IMR-90 (cell line): ENCODE measurements around the gene IFI27L2. TPM values are rescaled to one million over a fixed set of nuclear protein-coding genes. Genes with fewer than 3 reads are reported as not detected.

ENCODE experiments used
- ATAC-seq: fragments of 200-7000 bp; cut with Tn5 transposase; 2 replicates; pipeline ENCODE4 v1.9.1; 2020; ENCODE audit warnings: low read depth, mild to moderate bottlenecking, moderate library complexity
- BruUV-seq: library from RNA; stranded (reverse); fragments of 400-500 nt; replicated peaks from 2 replicates; lab custom pipeline; 2021; lab: Mats Ljungman, UMichigan
- CTCF ChIA-PET: fragments of 300-600 bp; formaldehyde crosslinking; extraction: SDS; loops from one replicate; lab custom pipeline; 2021; ENCODE audit warnings: antibody characterized with exemption; lab: Yijun Ruan, JAX
- POLR2A ChIA-PET: fragments of 300-600 bp; sonication (Branson Sonifier 250); formaldehyde crosslinking; loops from one replicate; lab custom pipeline; 2022; ENCODE audit warnings: antibody characterized with exemption; ENCODE audit not compliant: unreplicated experiment; lab: Charles Lee
- DNase-seq: peaks from one replicate; pipeline ENCODE4 v3.0.0; 2013
- H2AFZ ChIP-seq: replicated peaks from 2 replicates; pipeline ENCODE3; 2013; ENCODE audit warnings: low read length, mild to moderate bottlenecking; ENCODE audit not compliant: poor library complexity
- H2AK5ac ChIP-seq: 2 replicates; pipeline ENCODE4 v1.6.1; 2013; ENCODE audit warnings: low read depth, low read length, inconsistent platforms
- H2AK9ac ChIP-seq: replicated peaks from 2 replicates; pipeline ENCODE3; 2013; ENCODE audit warnings: mild to moderate bottlenecking, low read depth, low read length, moderate library complexity; ENCODE audit not compliant: poor library complexity
- H2BK120ac ChIP-seq: 2 replicates; pipeline ENCODE4 v1.6.1; 2013; ENCODE audit warnings: low read depth, low read length, inconsistent platforms
- H2BK15ac ChIP-seq: 3 replicates; pipeline ENCODE4 v1.6.1; 2013; ENCODE audit warnings: low read depth, low read length, inconsistent platforms
- H2BK20ac ChIP-seq: 2 replicates; pipeline ENCODE4 v1.6.1; 2013; ENCODE audit warnings: low read depth, mild to moderate bottlenecking, inconsistent platforms, low read length, moderate library complexity
- H2BK5ac ChIP-seq: 2 replicates; pipeline ENCODE4 v1.6.1; 2013; ENCODE audit warnings: mild to moderate bottlenecking, low read depth, low read length, inconsistent platforms; ENCODE audit not compliant: poor library complexity, severe bottlenecking
- H3K14ac ChIP-seq: replicated peaks from 2 replicates; pipeline ENCODE4 v1.6.1; 2013; ENCODE audit warnings: low read depth, low read length, inconsistent platforms
- H3K18ac ChIP-seq: 2 replicates; pipeline ENCODE4 v1.6.1; 2013; ENCODE audit warnings: low read depth, low read length, control low read depth
- H3K23ac ChIP-seq: 2 replicates; pipeline ENCODE4 v1.6.1; 2013; ENCODE audit warnings: low read depth, low read length, inconsistent platforms
- H3K27ac ChIP-seq: 2 replicates; pipeline ENCODE4 v1.5.1; 2013; ENCODE audit warnings: mild to moderate bottlenecking, control low read depth, low read length; ENCODE audit not compliant: insufficient read depth
- H3K27me3 ChIP-seq: 2 replicates; pipeline ENCODE4 v1.6.1; 2013; ENCODE audit warnings: low read length; ENCODE audit not compliant: control insufficient read depth, insufficient read depth
- H3K36me3 ChIP-seq: 2 replicates; pipeline ENCODE4 v1.6.1; 2013; ENCODE audit warnings: low read length, mixed read lengths; ENCODE audit not compliant: control insufficient read depth, insufficient read depth
- H3K4ac ChIP-seq: 2 replicates; pipeline ENCODE4 v1.6.1; 2013; ENCODE audit warnings: low read depth, low read length, inconsistent platforms
- H3K4me1 ChIP-seq: 2 replicates; pipeline ENCODE4 v1.6.1; 2013; ENCODE audit warnings: low read length, mixed read lengths; ENCODE audit not compliant: control insufficient read depth, insufficient read depth
- H3K4me2 ChIP-seq: 2 replicates; pipeline ENCODE4 v1.6.1; 2013; ENCODE audit warnings: low read depth, mild to moderate bottlenecking, control low read depth, low read length, moderate library complexity
- H3K4me3 ChIP-seq: 2 replicates; pipeline ENCODE4 v1.5.1; 2013; ENCODE audit warnings: low read depth, mild to moderate bottlenecking, control low read depth, low read length, moderate library complexity; ENCODE audit not compliant: insufficient read depth
- H3K56ac ChIP-seq: 2 replicates; pipeline ENCODE4 v1.6.1; 2013; ENCODE audit warnings: low read length, inconsistent platforms; ENCODE audit not compliant: insufficient read depth; ENCODE audit errors: extremely low read depth
- H3K79me1 ChIP-seq, 2 experiments: 2 replicates each; pipeline ENCODE4 v1.6.1; 2013; ENCODE audit warnings: low read length in 2 of 2, inconsistent platforms in 1 of 2, low read depth in 1 of 2
- H3K9ac ChIP-seq: 2 replicates; pipeline ENCODE4 v1.6.1; 2013; ENCODE audit warnings: low read depth, low read length, control low read depth
- H3K9me1 ChIP-seq: 2 replicates; pipeline ENCODE4 v1.6.1; 2013; ENCODE audit warnings: low read length, inconsistent platforms; ENCODE audit not compliant: insufficient read depth
- H3K9me3 ChIP-seq: 2 replicates; pipeline ENCODE4 v1.6.1; 2013; ENCODE audit warnings: low read length; ENCODE audit not compliant: control insufficient read depth, insufficient read depth
- H4K20me1 ChIP-seq: 2 replicates; pipeline ENCODE4 v1.6.1; 2013; ENCODE audit warnings: low read length, inconsistent platforms; ENCODE audit not compliant: insufficient read depth
- H4K5ac ChIP-seq: 2 replicates; pipeline ENCODE4 v1.6.1; 2013; ENCODE audit warnings: mild to moderate bottlenecking, low read depth, low read length, control low read depth
- H4K8ac ChIP-seq, 2 experiments: 2 replicates each; pipeline ENCODE4 v1.6.1; 2013; ENCODE audit warnings: low read depth in 2 of 2, low read length in 2 of 2, control low read depth in 1 of 2, inconsistent platforms in 1 of 2
- H4K91ac ChIP-seq: 2 replicates; pipeline ENCODE4 v1.6.1; 2013; ENCODE audit warnings: low read depth, low read length, inconsistent platforms; ENCODE audit not compliant: insufficient read depth
- BHLHE40 ChIP-seq: fragments of 150-350 bp; IDR thresholded peaks from 2 replicates; pipeline ENCODE4 v1.6.1; 2016; ENCODE audit warnings: mild to moderate bottlenecking, low read depth, low read length
- CEBPB ChIP-seq: IDR thresholded peaks from 2 replicates; pipeline ENCODE4 v1.6.1; 2012; ENCODE audit warnings: low read depth, low read length, improper control_type of control experiment
- CHD1 ChIP-seq: IDR thresholded peaks from 2 replicates; pipeline ENCODE4 v1.6.1; 2012; ENCODE audit warnings: low read depth, low read length, improper control_type of control experiment
- CTCF ChIP-seq: conservative IDR thresholded peaks from 2 replicates; pipeline ENCODE4 v1.5.1; 2012; ENCODE audit warnings: mild to moderate bottlenecking, low read depth, low read length, improper control_type of control experiment
- FOS ChIP-seq: fragments of 150-350 bp; IDR thresholded peaks from 2 replicates; pipeline ENCODE4 v1.6.1; 2016; ENCODE audit warnings: low read depth, low read length
- MAFK ChIP-seq: IDR thresholded peaks from 2 replicates; pipeline ENCODE4 v1.6.1; 2012; ENCODE audit warnings: low read depth, low read length, improper control_type of control experiment
- NFE2L2 ChIP-seq: fragments of 150-350 bp; IDR thresholded peaks from 2 replicates; pipeline ENCODE4 v1.6.1; 2016; ENCODE audit warnings: low read depth, mild to moderate bottlenecking, low read length
- POLR2A ChIP-seq: IDR thresholded peaks from 2 replicates; pipeline ENCODE4 v1.6.1; 2012; ENCODE audit warnings: mild to moderate bottlenecking, low read depth, low read length
- RAD21 ChIP-seq: IDR thresholded peaks from 2 replicates; pipeline ENCODE4 v1.6.1; 2012; ENCODE audit warnings: low read length, improper control_type of control experiment
- RCOR1 ChIP-seq: IDR thresholded peaks from 2 replicates; pipeline ENCODE4 v1.6.1; 2012; ENCODE audit warnings: mild to moderate bottlenecking, low read length, improper control_type of control experiment; ENCODE audit not compliant: insufficient replicate concordance
- RFX5 ChIP-seq: IDR thresholded peaks from 2 replicates; pipeline ENCODE4 v1.8.0; 2012; ENCODE audit warnings: low read depth, mild to moderate bottlenecking, low read length, moderate library complexity
- SMC3 ChIP-seq: fragments of 150-350 bp; IDR thresholded peaks from 2 replicates; pipeline ENCODE4 v1.6.1; 2016; ENCODE audit warnings: low read depth, mild to moderate bottlenecking, antibody characterized with exemption, low read length, moderate library complexity
- dilution Hi-C: fragments of 300-500 bp; cut with HindIII; formaldehyde crosslinking; loops from one replicate; pipeline ENCODE4 v1.14.3; 2018; ENCODE audit warnings: low sequenced_read_pairs; ENCODE audit not compliant: unreplicated experiment
- in situ Hi-C: fragments of 300-500 bp; cut with MboI; formaldehyde crosslinking; loops from 3 replicates; pipeline ENCODE4 v1.14.3; 2019; ENCODE audit warnings: low sequenced_read_pairs, inconsistent platforms, mixed read lengths
- intact Hi-C: fragments of 100-400 bp; cut with micrococcal nuclease; formaldehyde crosslinking; loops from 2 replicates; pipeline ENCODE4 v1.10.0; 2022
- polyA plus RNA-seq, 3 experiments: library from polyadenylated mRNA; depleted of rRNA; stranded (reverse); fragments of >200 nt; gene quantifications; 2 replicates each; pipeline ENCODE4 v1.2.3, GENCODE V29; 2012; ENCODE audit warnings: low replicate concordance in 1 of 3
- total RNA-seq: library from RNA; depleted of rRNA; stranded (reverse); fragments of >200 nt; gene quantifications from 2 replicates; pipeline ENCODE4 v1.2.3, GENCODE V29; 2012

Gene IFI27L2
- total and polyA plus RNA-seq, 2 of the 4 experiments (the other 2 are of a cell fraction): 43.0 to 187 TPM

DNA sequence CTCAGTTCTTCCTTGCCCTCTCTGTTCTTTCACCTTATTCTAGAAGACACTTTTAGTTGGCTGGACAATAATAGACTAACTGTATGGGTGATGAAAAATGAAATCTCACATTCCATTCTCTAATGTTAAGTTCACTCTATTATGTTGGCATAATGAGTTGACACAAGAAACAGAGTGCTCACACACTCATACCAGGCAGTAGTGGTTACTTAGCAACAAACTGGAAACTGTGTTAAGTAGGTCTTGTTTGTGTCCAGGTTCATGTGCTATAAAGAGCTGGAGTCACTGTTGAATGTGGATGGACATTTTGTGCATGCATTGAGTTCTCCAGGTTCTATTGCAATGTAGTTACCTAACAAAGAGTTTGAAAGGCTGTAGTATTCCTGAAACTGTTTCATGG lies 27.8 kb upstream of the IFI27L2 start:
- Histone ChIP-seq H3K4me3 (no peak overlapping the region), H3K14ac (no peak overlapping the region), H3K18ac (no peak overlapping the region), H4K20me1 (no peaks in the 10 kb centered on the region), H3K9me3 (no peaks in the 10 kb centered on the region), H4K5ac (no peak overlapping the region), H4K8ac (no peak overlapping the region), H3K79me1 (no peaks in the 10 kb centered on the region), H3K4ac (no peak overlapping the region), H3K23ac (no peak overlapping the region), H2BK5ac (no peak overlapping the region), H2BK120ac (no peak overlapping the region), H2AK5ac (no peak overlapping the region), H2BK15ac (no peak overlapping the region), H3K9me1 (no peaks in the 10 kb centered on the region), H3K27ac (no peak overlapping the region), H4K91ac (no peak overlapping the region), H3K36me3 (no peaks in the 10 kb centered on the region), H3K4me2 (no peak overlapping the region), H2BK20ac (no peak overlapping the region), H2AK9ac (no peak overlapping the region), H3K56ac (no peak overlapping the region), H3K9ac (no peak overlapping the region), H3K27me3 (peaks cover 14% of the 10 kb centered on the region), H3K4me1 (no peaks in the 10 kb centered on the region), H2AFZ (no peak overlapping the region)
- CTCF ChIA-PET: no interaction called here
- intact Hi-C loops: no loop called here
- no peak for ATAC-seq
- DNase-seq: no peak
- dilution Hi-C loops: no loop called here
- in situ Hi-C loops: no loop called here
- POLR2A ChIA-PET: no interaction called here
- no TSS peak for BruUV-seq
- no peak for TF ChIP-seq CTCF
- no peak for TF ChIP-seq BHLHE40
- no peak for TF ChIP-seq MAFK
- no peak for TF ChIP-seq NFE2L2
- TF ChIP-seq POLR2A: no peak
- no peak for TF ChIP-seq SMC3
- no peak for TF ChIP-seq CEBPB
- no peak for TF ChIP-seq CHD1
- no peak for TF ChIP-seq FOS
- no peak for TF ChIP-seq RCOR1
- TF ChIP-seq RAD21: no peak
- TF ChIP-seq RFX5: no peak
